Measurements from ENCODE around the gene INTS11. TPM values are rescaled to one million over a fixed set of nuclear protein-coding genes. Genes with fewer than 3 reads are reported as not detected.

INTS11 gene
- total and polyA plus RNA-seq, 3 experiments from 2014 or later, result 70.5 to 118 (median 117) TPM

GRCh38 chr1:1308756-1309250 is 15.7 kb downstream of the INTS11 start:
- Mint-ChIP-seq H3K36me3 (peaks cover 0 to 30% (median 0%) of the 10 kb centered on the region in 3 donors), H3K4me1 (peaks cover 15 to 38% (median 17%) of the 10 kb centered on the region in 3 donors), H3K4me3 (peak overlapping the region; percentile 80 to 95 (median 87)), H3K27me3 (no peaks in the 10 kb centered on the region), H3K27ac (peak overlapping the region; percentile 67 to 93 (median 90)), H3K9me3 (no peaks in the 10 kb centered on the region)
- Histone ChIP-seq H3K27me3 (ENCODE audit: insufficient read depth, low read length, poor library complexity, severe bottlenecking) (no peaks in the 10 kb centered on the region), H3K4me1 (ENCODE audit: insufficient read depth, low read length) (peaks cover 39% of the 10 kb centered on the region), H3K4me3 (ENCODE audit: low read length) (peak overlapping the region; percentile 59), H3K36me3 (ENCODE audit: insufficient read depth, low read length) (no peaks in the 10 kb centered on the region), H3K9me3 (ENCODE audit: low read length) (no peaks in the 10 kb centered on the region), H3K27ac (ENCODE audit: low read depth, low read length) (peak overlapping the region; percentile 74)
- ChIA-PET CTCF (interaction anchor here (1.2 kb wide), 2 partner anchors 16 to 67 kb away, joined by 3 read pairs; no protein-coding TSS in a partner anchor), POLR2A (interaction anchor here (1.1 kb wide), 1 partner anchor 11 kb away, joined by 4 read pairs; no protein-coding TSS in a partner anchor)
- no peak for DNase-seq

GRCh38 chr1:1307923-1308755 is 16.3 kb downstream of the INTS11 start, which contains the start of the genes ACAP3 and PUSL1:
Gene ACAP3 (minus strand): TSS chr1:1307930. CDS start chr1:1307815, 115 bp downstream.
Gene PUSL1 (plus strand): TSS chr1:1308597. CDS start chr1:1308644, 47 bp downstream.
- peaks cover 0 to 23% (median 0%) of the 10 kb centered on the region in 3 donors for H3K36me3 Mint-ChIP-seq
- Histone ChIP-seq H3K27me3 (ENCODE audit: insufficient read depth, low read length, poor library complexity, severe bottlenecking) (no peaks in the 10 kb centered on the region), H3K4me3 (ENCODE audit: low read length) (peak within 1 kb of the TSS; percentile 74), H3K36me3 (ENCODE audit: insufficient read depth, low read length) (no peaks in the 10 kb centered on the region), H3K27ac (ENCODE audit: low read depth, low read length) (peak within 1 kb of the TSS; percentile 84), H3K9me3 (ENCODE audit: low read length) (no peaks in the 10 kb centered on the region), H3K4me1 (ENCODE audit: insufficient read depth, low read length) (peaks cover 39% of the 10 kb centered on the region)
- peak within 1 kb of the TSS; percentile 84 to 94 (median 92) for H3K27ac Mint-ChIP-seq
- ChIA-PET POLR2A (no interaction called here), CTCF (interaction anchor here (1.1 kb wide), 1 partner anchor 186 kb away, joined by 3 read pairs; no protein-coding TSS in a partner anchor)
- H3K4me1 Mint-ChIP-seq, result peaks cover 15 to 38% (median 17%) of the 10 kb centered on the region in 3 donors
- DNase-seq, result peak; percentile 85 to 92 (median 92)
- H3K4me3 Mint-ChIP-seq, result peak within 1 kb of the TSS; percentile 84 to 95 (median 88)
- H3K27me3 Mint-ChIP-seq, result no peaks in the 10 kb centered on the region
- H3K9me3 Mint-ChIP-seq, result no peaks in the 10 kb centered on the region

- Histone ChIP-seq H3K4me1 (ENCODE audit: insufficient read depth, low read length) (peaks cover 39% of the 10 kb centered on the region), H3K4me3 (ENCODE audit: low read length) (peak overlapping the region; percentile 62), H3K36me3 (ENCODE audit: insufficient read depth, low read length) (no peaks in the 10 kb centered on the region), H3K27ac (ENCODE audit: low read depth, low read length) (peak overlapping the region; percentile 57), H3K9me3 (ENCODE audit: low read length) (no peaks in the 10 kb centered on the region), H3K27me3 (ENCODE audit: insufficient read depth, low read length, poor library complexity, severe bottlenecking) (no peaks in the 10 kb centered on the region)
- Mint-ChIP-seq H3K27me3 (no peaks in the 10 kb centered on the region), H3K27ac (peak overlapping the region; percentile 72 to 94 (median 86)), H3K4me3 (peak overlapping the region; percentile 84 to 93 (median 87)), H3K36me3 (peaks cover 0 to 18% (median 0%) of the 10 kb centered on the region in 3 donors), H3K4me1 (peaks cover 15 to 38% (median 17%) of the 10 kb centered on the region in 3 donors), H3K9me3 (no peaks in the 10 kb centered on the region)
- ChIA-PET CTCF (interaction anchor here (1.1 to 1.2 kb wide), 2 partner anchors 65 to 185 kb away, joined by 3 read pairs; no protein-coding TSS in a partner anchor), POLR2A (no interaction called here)
- DNase-seq, result peak in 1 of 5 donors; percentile 10
Observed at GRCh38 chr1:1307261-1307922, 17.1 kb downstream of the INTS11 start.

- Mint-ChIP-seq H3K27ac (peak overlapping the region; percentile 72 to 94 (median 86)), H3K36me3 (peaks cover 0 to 15% (median 0%) of the 10 kb centered on the region in 3 donors), H3K4me1 (peaks cover 15 to 38% (median 17%) of the 10 kb centered on the region in 3 donors), H3K4me3 (peak overlapping the region; percentile 84 to 93 (median 87)), H3K9me3 (no peaks in the 10 kb centered on the region), H3K27me3 (no peaks in the 10 kb centered on the region)
- H3K27ac ChIP-seq (ENCODE audit: low read depth, low read length), result peak overlapping the region; percentile 57
- no peaks in the 10 kb centered on the region for H3K9me3 ChIP-seq (ENCODE audit: low read length)
- CTCF ChIA-PET, result interaction anchor here (1.1 to 1.2 kb wide), 2 partner anchors 65 to 184 kb away, joined by 3 read pairs; no protein-coding TSS in a partner anchor
- DNase-seq, result no peak
- peaks cover 39% of the 10 kb centered on the region for H3K4me1 ChIP-seq (ENCODE audit: insufficient read depth, low read length)
- no peaks in the 10 kb centered on the region for H3K27me3 ChIP-seq (ENCODE audit: insufficient read depth, low read length, poor library complexity, severe bottlenecking)
- H3K4me3 ChIP-seq (ENCODE audit: low read length), result peak overlapping the region; percentile 62
- POLR2A ChIA-PET, result no interaction called here
- no peaks in the 10 kb centered on the region for H3K36me3 ChIP-seq (ENCODE audit: insufficient read depth, low read length)
Observed at GRCh38 chr1:1306661-1307260, 17.7 kb downstream of the INTS11 start.

GRCh38 chr1:1306070-1306660 is 18.3 kb downstream of the INTS11 start:
- Mint-ChIP-seq H3K4me3 (peak overlapping the region; percentile 84 to 93 (median 87)), H3K27me3 (no peaks in the 10 kb centered on the region), H3K36me3 (peaks cover 0 to 9% (median 0%) of the 10 kb centered on the region in 3 donors), H3K4me1 (peaks cover 15 to 38% (median 17%) of the 10 kb centered on the region in 3 donors), H3K9me3 (no peaks in the 10 kb centered on the region), H3K27ac (peak overlapping the region; percentile 47 to 94 (median 86))
- no peak for DNase-seq
- Histone ChIP-seq H3K4me1 (ENCODE audit: insufficient read depth, low read length) (peaks cover 39% of the 10 kb centered on the region), H3K9me3 (ENCODE audit: low read length) (no peaks in the 10 kb centered on the region), H3K27ac (ENCODE audit: low read depth, low read length) (peak overlapping the region; percentile 72), H3K36me3 (ENCODE audit: insufficient read depth, low read length) (no peaks in the 10 kb centered on the region), H3K4me3 (ENCODE audit: low read length) (peak overlapping the region; percentile 62), H3K27me3 (ENCODE audit: insufficient read depth, low read length, poor library complexity, severe bottlenecking) (no peaks in the 10 kb centered on the region)
- CTCF ChIA-PET, result interaction anchor here (1.1 to 1.2 kb wide), 2 partner anchors 42 to 66 kb away, joined by 3 to 7 read pairs; no protein-coding TSS in a partner anchor
- POLR2A ChIA-PET, result no interaction called here

- peaks cover 15 to 38% (median 17%) of the 10 kb centered on the region in 3 donors for H3K4me1 Mint-ChIP-seq
- H3K4me3 Mint-ChIP-seq, result peak overlapping the region; percentile 84 to 93 (median 87)
- Histone ChIP-seq H3K27me3 (ENCODE audit: insufficient read depth, low read length, poor library complexity, severe bottlenecking) (no peaks in the 10 kb centered on the region), H3K4me1 (ENCODE audit: insufficient read depth, low read length) (peaks cover 39% of the 10 kb centered on the region), H3K9me3 (ENCODE audit: low read length) (no peaks in the 10 kb centered on the region), H3K36me3 (ENCODE audit: insufficient read depth, low read length) (no peaks in the 10 kb centered on the region), H3K27ac (ENCODE audit: low read depth, low read length) (peak overlapping the region; percentile 72), H3K4me3 (ENCODE audit: low read length) (peak overlapping the region; percentile 62)
- ChIA-PET CTCF (interaction anchor here (1.0 to 1.9 kb wide), 7 partner anchors 9 to 200 kb away, joined by 3 to 12 read pairs (median 6); partner anchors contain the start of gene AURKAIP1), POLR2A (interaction anchor here (0.9 to 1.0 kb wide), 2 partner anchors 14 to 32 kb away, joined by 3 read pairs; partner anchors contain the start of gene UBE2J2)
- H3K27ac Mint-ChIP-seq, result peak overlapping the region in 7 of 8 donors; percentile 73 to 94 (median 85)
- peaks cover 0 to 5% (median 0%) of the 10 kb centered on the region in 3 donors for H3K36me3 Mint-ChIP-seq
- H3K27me3 Mint-ChIP-seq, result no peaks in the 10 kb centered on the region
- H3K9me3 Mint-ChIP-seq, result no peaks in the 10 kb centered on the region
- peak; percentile 63 to 87 (median 66) for DNase-seq
Observed at GRCh38 chr1:1305300-1306069, 19.0 kb downstream of the INTS11 start.

Measured in CD8-positive, alpha-beta memory T cell (primary cell).